Kidney (tissue), 14 donors: ENCODE data around the gene VEZT. TPM values are rescaled to one million over a fixed set of nuclear protein-coding genes. Genes with fewer than 3 reads are reported as not detected.
A peak's percentile ranks its signal among the peaks of the same experiment; 100 is the strongest.

Experiments used
- DNase-seq, 5 donors: peaks; one replicate each; pipeline ENCODE4 v3.0.0-alpha.2; 2013 to 2020
- FAIRE-seq: peaks from 2 replicates; lab custom pipeline; 2012; peaks lifted over from hg19 to GRCh38; lab: Jason Lieb, UNC
- H3K27ac ChIP-seq, 2 donors: one replicate each; pipeline ENCODE4 v1.7.0; 2013; ENCODE audit warnings: low read depth in 2 of 2, low read length in 2 of 2, inconsistent platforms in 1 of 2
- H3K27me3 ChIP-seq: one replicate; pipeline ENCODE4 v1.7.1; 2013; ENCODE audit warnings: low read length, inconsistent platforms; ENCODE audit not compliant: control insufficient read depth, insufficient read depth
- H3K36me3 ChIP-seq, 3 donors: one replicate each; pipeline versions ENCODE4 v1.7.0 to v1.7.1; 2013; ENCODE audit warnings: low read length in 3 of 3, control low read depth in 1 of 3, inconsistent platforms in 1 of 3; ENCODE audit not compliant: insufficient read depth in 3 of 3, control insufficient read depth in 2 of 3
- H3K4me1 ChIP-seq, 3 donors: one replicate each; pipeline versions ENCODE4 v1.7.0 to v1.7.1; 2013; ENCODE audit warnings: low read length in 3 of 3, inconsistent platforms in 1 of 3, low read depth in 1 of 3; ENCODE audit not compliant: control insufficient read depth in 2 of 3, insufficient read depth in 2 of 3
- H3K4me3 ChIP-seq, 3 donors: one replicate each; pipeline versions ENCODE4 v1.7.0 to v1.8.1; 2013; ENCODE audit warnings: low read length in 3 of 3, control low read depth in 1 of 3, inconsistent platforms in 1 of 3
- H3K9ac ChIP-seq, 3 donors: one replicate each; pipeline versions ENCODE4 v1.7.0 to v1.7.1; 2013; ENCODE audit warnings: low read length in 3 of 3, control low read depth in 1 of 3, inconsistent platforms in 1 of 3
- H3K9me3 ChIP-seq, 3 donors: one replicate each; pipeline versions ENCODE4 v1.7.0 to v1.7.1; 2013; ENCODE audit warnings: low read length in 3 of 3, control low read depth in 1 of 3, inconsistent platforms in 1 of 3; ENCODE audit not compliant: control insufficient read depth in 2 of 3, insufficient read depth in 1 of 3
- intact Hi-C: fragments of 100-400 bp; cut with DNase I; formaldehyde crosslinking; loops from one replicate; pipeline ENCODE4 v1.11.1; 2022
- polyA plus RNA-seq: library from polyadenylated mRNA; stranded (reverse); fragments of 350-450 nt; fragmentation: Illumina TruSeq; extraction: RNeasy Lipid Tissue Mini Kit (QIAGEN cat#74804); gene quantifications from one replicate; pipeline ENCODE4 v1.2.3, GENCODE V29; 2014; ENCODE audit warnings: low read depth, low replicate concordance; ENCODE audit not compliant: insufficient read depth
- total RNA-seq: library from RNA; stranded (reverse); fragmentation: NEBNext Ultra II Directional; extraction: Animal tissue kit (Norgen Biotek cat#: 25700); gene quantifications from one replicate; pipeline ENCODE4 v1.2.1, GENCODE V29; 2021
- TF ChIP-seq, protein P1 (sequence below): IDR thresholded peaks from 3 replicates; pipeline ENCODE4 v1.5.1; 2012; ENCODE audit warnings: mild to moderate bottlenecking, moderate library complexity, borderline replicate concordance; ENCODE audit not compliant: insufficient read depth; ENCODE audit errors: extremely low read depth
- donor health status: control.
- donor health status: control.
- donor health status: control.
- donor health status: control.
- donor health status: control.
- donor health status: DM: yes; HTN: yes; CAD: no.
- donor health status: Normal renal cell carcinoma (clear cell type).

Gene VEZT
- total and polyA plus RNA-seq, 2 donors from 2014 or later: 24.8 to 69.0 TPM

DNA sequence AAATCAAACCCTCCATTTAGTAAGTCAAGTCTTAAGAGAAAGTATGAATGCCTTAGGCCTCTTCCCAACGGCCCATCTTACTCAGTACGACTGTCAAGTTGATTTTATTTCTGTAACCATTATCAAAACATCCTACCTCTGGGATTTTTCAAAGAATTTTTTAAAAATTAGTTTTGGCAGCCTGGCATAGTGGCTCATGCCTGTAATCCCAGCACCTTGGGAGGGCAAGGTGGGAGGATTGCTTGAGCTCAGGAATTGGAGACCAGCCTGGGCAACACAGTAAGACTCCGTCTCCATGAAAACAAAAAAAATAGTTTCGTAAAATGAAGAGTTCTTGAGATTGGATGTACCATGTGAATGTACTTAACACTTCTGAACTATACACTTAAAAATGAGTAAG, 4.5 kb upstream of the VEZT start:
- DNase-seq: no peak

DNA sequence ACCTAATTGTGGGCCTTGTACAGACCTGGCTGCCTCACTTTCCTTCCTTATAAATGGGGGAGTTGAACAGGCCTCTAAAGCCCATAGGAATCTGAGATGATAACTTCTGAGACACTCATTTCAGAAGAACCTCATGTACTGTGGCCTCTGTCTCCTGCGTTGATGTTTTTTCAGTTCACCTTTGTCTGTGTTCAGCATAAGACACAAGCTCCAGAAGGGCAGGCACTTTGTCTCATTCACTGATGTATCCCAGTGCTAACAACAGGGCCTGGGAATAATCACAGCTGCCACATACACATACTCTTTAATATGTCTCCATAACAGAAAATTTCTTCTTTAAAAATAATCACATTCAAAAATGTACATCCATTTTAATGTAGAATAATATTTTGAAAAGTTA, 3.7 kb upstream of the VEZT start:
- Histone ChIP-seq H3K27ac (no peak overlapping the region), H3K36me3 (no peaks in the 10 kb centered on the region), H3K9me3 (no peaks in the 10 kb centered on the region), H3K27me3 (no peaks in the 10 kb centered on the region), H3K4me3 (no peak overlapping the region), H3K4me1 (peaks cover 0 to 4% (median 4%) of the 10 kb centered on the region in 3 donors), H3K9ac (no peak overlapping the region)
- intact Hi-C loops: no loop called here
- TF ChIP-seq, protein P1, sequence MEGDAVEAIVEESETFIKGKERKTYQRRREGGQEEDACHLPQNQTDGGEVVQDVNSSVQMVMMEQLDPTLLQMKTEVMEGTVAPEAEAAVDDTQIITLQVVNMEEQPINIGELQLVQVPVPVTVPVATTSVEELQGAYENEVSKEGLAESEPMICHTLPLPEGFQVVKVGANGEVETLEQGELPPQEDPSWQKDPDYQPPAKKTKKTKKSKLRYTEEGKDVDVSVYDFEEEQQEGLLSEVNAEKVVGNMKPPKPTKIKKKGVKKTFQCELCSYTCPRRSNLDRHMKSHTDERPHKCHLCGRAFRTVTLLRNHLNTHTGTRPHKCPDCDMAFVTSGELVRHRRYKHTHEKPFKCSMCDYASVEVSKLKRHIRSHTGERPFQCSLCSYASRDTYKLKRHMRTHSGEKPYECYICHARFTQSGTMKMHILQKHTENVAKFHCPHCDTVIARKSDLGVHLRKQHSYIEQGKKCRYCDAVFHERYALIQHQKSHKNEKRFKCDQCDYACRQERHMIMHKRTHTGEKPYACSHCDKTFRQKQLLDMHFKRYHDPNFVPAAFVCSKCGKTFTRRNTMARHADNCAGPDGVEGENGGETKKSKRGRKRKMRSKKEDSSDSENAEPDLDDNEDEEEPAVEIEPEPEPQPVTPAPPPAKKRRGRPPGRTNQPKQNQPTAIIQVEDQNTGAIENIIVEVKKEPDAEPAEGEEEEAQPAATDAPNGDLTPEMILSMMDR: no peak
- DNase-seq: no peak
- FAIRE-seq: no peak

More for the DNA sequence above, 4.5 kb upstream of the VEZT start:
- Histone ChIP-seq H3K9me3 (no peaks in the 10 kb centered on the region), H3K4me1 (peaks cover 0 to 9% (median 6%) of the 10 kb centered on the region in 3 donors), H3K36me3 (no peaks in the 10 kb centered on the region), H3K27ac (no peak overlapping the region), H3K4me3 (no peak overlapping the region), H3K9ac (no peak overlapping the region), H3K27me3 (no peaks in the 10 kb centered on the region)
- no peak for FAIRE-seq
- intact Hi-C loops: no loop called here
- TF ChIP-seq, protein P1: no peak

DNA sequence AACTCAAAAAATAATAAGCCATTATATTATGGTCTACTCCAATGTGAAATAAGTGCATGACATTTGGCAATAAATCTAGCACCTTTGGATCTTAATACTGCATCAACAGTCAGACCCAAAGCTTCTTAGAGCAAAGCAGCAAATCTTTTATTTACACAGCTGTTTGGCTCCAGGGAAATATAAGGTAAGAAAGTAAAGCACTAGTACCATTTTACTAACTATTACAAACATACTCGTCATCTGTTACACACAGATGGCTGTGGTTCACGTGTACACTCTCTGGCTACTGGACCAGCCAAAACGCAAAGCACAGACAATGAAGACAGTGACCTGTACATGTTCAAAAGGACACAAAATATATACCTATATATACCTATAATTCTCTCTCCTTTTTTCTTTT, 3.1 kb upstream of the VEZT start:
- peaks cover 0 to 5% (median 4%) of the 10 kb centered on the region in 3 donors for H3K4me1 ChIP-seq
- no peak overlapping the region for H3K27ac ChIP-seq
- DNase-seq (no peak), FAIRE-seq (no peak)
- H3K27me3 ChIP-seq: no peaks in the 10 kb centered on the region
- no peak overlapping the region for H3K9ac ChIP-seq
- TF ChIP-seq, protein P1: no peak
- no peaks in the 10 kb centered on the region for H3K9me3 ChIP-seq
- H3K4me3 ChIP-seq: no peak overlapping the region
- intact Hi-C loops: no loop called here
- no peaks in the 10 kb centered on the region for H3K36me3 ChIP-seq

DNA sequence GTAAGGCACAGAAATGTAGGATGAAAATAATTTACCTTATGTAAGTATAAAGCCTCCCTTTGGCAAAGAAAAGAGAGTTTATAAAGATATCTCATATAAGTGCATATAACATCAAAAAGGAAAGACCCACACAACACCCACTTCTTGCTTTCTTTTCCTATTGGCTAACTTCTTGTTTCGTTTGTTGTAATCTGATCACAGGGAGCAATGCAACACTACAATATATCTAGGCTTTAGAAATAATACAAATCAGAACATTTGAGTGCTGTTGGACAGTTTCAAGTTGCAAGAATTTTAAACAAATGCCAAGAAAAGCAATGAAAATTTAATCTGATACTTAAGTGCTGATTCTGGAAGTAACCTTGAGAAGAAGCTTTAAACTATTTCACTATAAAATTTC, 1.7 kb upstream of the VEZT start:
- no peak for FAIRE-seq
- H3K4me3 ChIP-seq: peak overlapping the region; percentile 82 to 97 (median 94)
- peak in 2 of 5 donors; percentile 70 to 82 for DNase-seq
- no peaks in the 10 kb centered on the region for H3K27me3 ChIP-seq
- no peak overlapping the region for H3K27ac ChIP-seq
- H3K4me1 ChIP-seq: peaks cover 0 to 11% (median 4%) of the 10 kb centered on the region in 3 donors
- no peaks in the 10 kb centered on the region for H3K36me3 ChIP-seq
- intact Hi-C loops: no loop called here
- H3K9me3 ChIP-seq: no peaks in the 10 kb centered on the region
- peak overlapping the region; percentile 22 to 79 (median 69) for H3K9ac ChIP-seq
- TF ChIP-seq, protein P1: no peak
